Measurements from ENCODE around the gene TMPRSS2. TPM values are rescaled to one million over a fixed set of nuclear protein-coding genes. Genes with fewer than 3 reads are reported as not detected.

Gene TMPRSS2
- total RNA-seq, 1 experiment from 2014 or later: 2.6 TPM

DNA sequence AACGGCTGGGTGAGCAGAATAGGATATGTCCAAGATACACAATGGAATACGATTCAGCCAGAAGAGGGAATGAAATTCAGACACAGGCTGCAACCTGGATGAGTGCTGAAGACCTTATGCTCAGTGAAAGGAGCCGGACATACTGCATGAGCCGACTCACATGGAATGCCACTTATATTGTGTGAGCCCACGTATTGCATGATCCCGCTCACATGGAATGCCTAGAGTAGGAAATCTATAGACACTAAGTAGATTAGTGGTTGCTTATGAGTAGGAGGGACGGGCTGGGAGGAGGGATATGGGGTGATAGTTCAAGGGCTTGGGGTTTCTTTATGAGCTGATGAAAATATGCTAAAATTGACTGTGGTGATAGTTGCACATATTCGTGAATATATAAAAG is 26.8 kb downstream of the TMPRSS2 start:
- no peaks in the 10 kb centered on the region for H3K36me3 ChIP-seq (replicated peaks; ENCODE audit: control insufficient read depth, insufficient read depth, low read length)
- H3K27me3 ChIP-seq (ENCODE audit: control insufficient read depth, insufficient read depth, low read length): no peaks in the 10 kb centered on the region
- DNase-seq: no peak
- H3K4me3 ChIP-seq (ENCODE audit: insufficient read depth, low read depth, low read length): no peak overlapping the region

GRCh38 chr21:41480086-41480690 is 27.8 kb downstream of the TMPRSS2 start:
- no peak for DNase-seq
- H3K27me3 ChIP-seq (ENCODE audit: control insufficient read depth, insufficient read depth, low read length): no peaks in the 10 kb centered on the region
- H3K36me3 ChIP-seq (replicated peaks; ENCODE audit: control insufficient read depth, insufficient read depth, low read length): no peaks in the 10 kb centered on the region
- H3K4me3 ChIP-seq (ENCODE audit: insufficient read depth, low read depth, low read length): no peak overlapping the region

DNA sequence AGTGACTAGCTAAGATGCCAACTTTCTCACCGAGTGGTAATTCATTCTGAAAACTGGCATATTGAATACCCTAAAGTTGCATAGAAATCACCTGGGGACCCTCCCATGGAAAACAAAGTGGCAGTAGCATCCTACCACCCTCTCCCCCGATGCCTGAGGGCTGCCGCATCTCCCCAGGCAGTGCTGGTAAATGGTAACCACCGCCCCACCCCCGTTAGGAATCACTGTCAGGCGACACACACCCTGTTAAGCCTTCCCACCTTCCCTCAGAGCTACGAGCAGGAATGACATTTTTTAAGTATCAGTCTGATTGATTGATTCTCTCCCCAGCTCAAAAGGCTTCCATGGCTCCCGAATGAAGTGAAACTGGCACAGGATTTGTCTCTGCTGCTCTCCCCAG is 28.3 kb downstream of the TMPRSS2 start:
- H3K4me3 ChIP-seq (ENCODE audit: insufficient read depth, low read depth, low read length): no peak overlapping the region
- H3K36me3 ChIP-seq (replicated peaks; ENCODE audit: control insufficient read depth, insufficient read depth, low read length): no peaks in the 10 kb centered on the region
- DNase-seq: peak; percentile 57
- H3K27me3 ChIP-seq (ENCODE audit: control insufficient read depth, insufficient read depth, low read length): no peaks in the 10 kb centered on the region

- no peaks in the 10 kb centered on the region for H3K27me3 ChIP-seq (ENCODE audit: control insufficient read depth, insufficient read depth, low read length)
- no peaks in the 10 kb centered on the region for H3K36me3 ChIP-seq (replicated peaks; ENCODE audit: control insufficient read depth, insufficient read depth, low read length)
- H3K4me3 ChIP-seq (ENCODE audit: insufficient read depth, low read depth, low read length): no peak overlapping the region
- DNase-seq: peak; percentile 69
Observed at GRCh38 chr21:41478319-41479177, 29.4 kb downstream of the TMPRSS2 start.

DNA sequence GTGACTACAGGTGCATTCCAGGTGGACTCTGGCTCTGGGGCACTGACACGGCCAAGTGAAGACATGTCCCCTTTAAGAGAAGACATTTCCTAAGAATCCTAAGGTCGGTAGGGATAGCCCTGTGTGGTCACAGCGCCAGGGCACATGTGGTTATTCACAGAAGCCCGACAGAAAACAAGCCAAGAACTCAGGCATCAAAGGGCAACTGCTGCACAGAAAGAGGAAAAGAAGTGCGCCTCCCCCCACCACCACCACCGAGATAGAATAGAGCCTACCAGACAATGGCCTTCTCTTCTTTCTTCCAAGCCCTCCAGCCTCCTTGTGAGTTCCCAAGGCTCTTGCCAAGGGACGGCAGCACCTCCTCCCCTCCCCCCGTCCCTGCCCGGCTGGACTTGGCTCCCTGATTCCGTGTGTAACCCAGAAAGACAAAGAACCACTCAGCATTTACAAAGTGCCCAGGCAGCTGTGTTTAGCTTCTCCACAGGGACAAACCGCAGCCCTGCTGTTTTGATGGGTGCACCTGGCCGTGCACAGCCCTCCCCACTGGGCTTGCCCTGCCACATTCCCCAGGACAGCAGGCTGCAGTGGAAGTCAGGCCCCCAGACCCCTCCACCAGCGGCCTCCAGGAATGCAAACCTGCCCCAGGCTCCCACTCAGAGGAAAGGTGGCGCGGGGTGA is 30.2 kb downstream of the TMPRSS2 start:
- no peaks in the 10 kb centered on the region for H3K27me3 ChIP-seq (ENCODE audit: control insufficient read depth, insufficient read depth, low read length)
- no peaks in the 10 kb centered on the region for H3K36me3 ChIP-seq (replicated peaks; ENCODE audit: control insufficient read depth, insufficient read depth, low read length)
- peak; percentile 89 for DNase-seq
- H3K4me3 ChIP-seq (ENCODE audit: insufficient read depth, low read depth, low read length): no peak overlapping the region

- no peak for DNase-seq
- no peaks in the 10 kb centered on the region for H3K36me3 ChIP-seq (replicated peaks; ENCODE audit: control insufficient read depth, insufficient read depth, low read length)
- no peak overlapping the region for H3K4me3 ChIP-seq (ENCODE audit: insufficient read depth, low read depth, low read length)
- H3K27me3 ChIP-seq (ENCODE audit: control insufficient read depth, insufficient read depth, low read length): no peaks in the 10 kb centered on the region
Observed at GRCh38 chr21:41475714-41476420, 32.1 kb downstream of the TMPRSS2 start.

GRCh38 chr21:41472753-41473548 is 35.0 kb downstream of the TMPRSS2 start:
- Histone ChIP-seq H3K27me3 (ENCODE audit: control insufficient read depth, insufficient read depth, low read length) (no peaks in the 10 kb centered on the region), H3K4me3 (ENCODE audit: insufficient read depth, low read depth, low read length) (no peak overlapping the region), H3K36me3 (replicated peaks; ENCODE audit: control insufficient read depth, insufficient read depth, low read length) (no peaks in the 10 kb centered on the region)
- DNase-seq: no peak

DNA sequence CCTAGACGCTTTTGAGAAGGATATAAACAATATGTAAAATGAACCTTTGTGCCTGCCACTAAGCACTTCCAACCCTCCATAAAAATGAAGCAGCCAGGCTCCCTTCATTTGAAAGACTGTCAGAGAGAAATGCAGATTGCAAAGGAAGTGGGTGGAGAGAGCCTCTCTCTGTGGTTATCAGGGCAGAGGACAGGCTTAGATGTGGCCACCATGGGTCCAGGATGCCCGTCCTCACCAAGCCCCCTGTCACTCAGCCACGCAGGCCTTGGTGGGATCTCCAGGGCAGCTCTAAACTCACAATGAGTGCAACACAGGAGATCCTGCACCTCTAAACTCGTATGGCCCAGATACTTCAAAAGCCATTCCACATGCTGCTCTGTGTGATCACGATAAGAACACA is 37.9 kb downstream of the TMPRSS2 start:
- no peaks in the 10 kb centered on the region for H3K27me3 ChIP-seq (ENCODE audit: control insufficient read depth, insufficient read depth, low read length)
- no peak overlapping the region for H3K4me3 ChIP-seq (ENCODE audit: insufficient read depth, low read depth, low read length)
- peaks cover 2% of the 10 kb centered on the region; the same call in 1 of the 2 replicates for H3K36me3 ChIP-seq (replicated peaks; ENCODE audit: control insufficient read depth, insufficient read depth, low read length)
- DNase-seq: no peak

GRCh38 chr21:41466024-41466820 is 41.7 kb downstream of the TMPRSS2 start:
- Histone ChIP-seq H3K4me3 (ENCODE audit: insufficient read depth, low read depth, low read length) (no peak overlapping the region), H3K27me3 (ENCODE audit: control insufficient read depth, insufficient read depth, low read length) (no peaks in the 10 kb centered on the region), H3K36me3 (replicated peaks; ENCODE audit: control insufficient read depth, insufficient read depth, low read length) (peaks cover 2% of the 10 kb centered on the region; the same call in 1 of the 2 replicates)
- DNase-seq: no peak

DNA sequence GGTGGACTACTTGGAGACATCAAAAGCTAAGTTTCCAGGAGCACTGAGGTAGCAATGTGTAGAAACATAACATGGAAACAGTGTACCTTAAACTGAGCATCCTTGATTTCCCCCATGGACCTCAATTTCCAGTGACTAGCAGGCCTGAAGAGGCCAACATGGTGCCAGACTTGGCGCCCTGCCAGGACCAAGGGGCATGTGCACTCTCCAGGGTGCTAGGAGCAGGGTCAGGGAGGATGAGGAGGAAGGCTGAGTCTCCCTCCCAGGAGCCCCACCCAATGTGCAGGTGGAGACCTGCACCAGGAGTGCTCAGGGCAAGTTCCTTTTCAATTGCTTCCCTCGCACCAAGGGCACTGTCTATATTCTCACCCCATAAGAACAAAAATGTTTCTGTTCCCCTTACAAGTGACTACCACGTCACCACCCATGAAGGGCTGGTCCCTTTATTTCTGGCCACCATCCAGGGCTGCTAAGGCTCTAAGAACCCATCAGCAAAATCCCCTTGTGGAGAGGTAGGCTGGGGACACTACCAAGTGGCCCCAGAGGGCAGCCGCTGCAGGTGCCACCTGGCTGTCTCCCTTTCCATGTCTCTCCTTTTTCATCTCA is 42.7 kb downstream of the TMPRSS2 start:
- DNase-seq: no peak
- Histone ChIP-seq H3K4me3 (ENCODE audit: insufficient read depth, low read depth, low read length) (no peak overlapping the region), H3K27me3 (ENCODE audit: control insufficient read depth, insufficient read depth, low read length) (no peaks in the 10 kb centered on the region), H3K36me3 (replicated peaks; ENCODE audit: control insufficient read depth, insufficient read depth, low read length) (peaks cover 2% of the 10 kb centered on the region; the same call in 1 of the 2 replicates)

GRCh38 chr21:41460578-41461527 is 47.1 kb downstream of the TMPRSS2 start:
- H3K27me3 ChIP-seq (ENCODE audit: control insufficient read depth, insufficient read depth, low read length): no peaks in the 10 kb centered on the region
- DNase-seq: peak; percentile 88
- H3K36me3 ChIP-seq (replicated peaks; ENCODE audit: control insufficient read depth, insufficient read depth, low read length): no peaks in the 10 kb centered on the region
- no peak overlapping the region for H3K4me3 ChIP-seq (ENCODE audit: insufficient read depth, low read depth, low read length)

DNA sequence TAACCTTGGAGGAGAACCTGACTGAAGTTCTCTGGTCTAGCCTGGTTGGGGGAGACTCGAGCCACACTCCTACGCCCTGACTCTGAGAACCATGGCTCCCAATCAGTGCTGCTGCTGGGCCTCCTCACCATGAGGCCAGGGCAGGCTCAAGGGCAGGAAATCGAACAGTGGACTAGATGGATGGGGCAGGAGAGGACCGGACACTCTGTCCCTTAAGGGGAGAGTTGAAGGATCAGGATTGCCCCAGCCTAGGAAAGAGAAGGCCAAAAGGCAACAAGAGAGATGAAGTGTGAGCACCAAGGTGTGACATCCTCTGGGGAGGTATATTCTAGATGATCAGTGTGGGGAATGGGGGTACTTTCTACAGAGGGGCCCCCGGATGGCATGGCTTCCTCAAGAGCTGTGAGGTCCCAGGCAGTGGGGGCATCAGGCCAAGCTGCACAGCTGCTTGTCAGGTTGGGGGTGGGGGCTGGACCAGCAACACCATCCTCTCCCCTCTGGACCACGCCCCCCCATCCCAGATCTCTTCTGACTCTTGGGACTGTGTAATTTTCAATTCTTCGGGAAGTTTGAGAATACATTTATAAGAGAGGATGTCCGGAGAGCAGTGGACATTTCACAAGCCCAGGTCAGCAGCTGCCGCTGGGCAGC is 47.9 kb downstream of the TMPRSS2 start:
- Histone ChIP-seq H3K27me3 (ENCODE audit: control insufficient read depth, insufficient read depth, low read length) (no peaks in the 10 kb centered on the region), H3K36me3 (replicated peaks; ENCODE audit: control insufficient read depth, insufficient read depth, low read length) (no peaks in the 10 kb centered on the region), H3K4me3 (ENCODE audit: insufficient read depth, low read depth, low read length) (no peak overlapping the region)
- no peak for DNase-seq

All from H7 (cell line).